Stimulated activated memory B cell treated with anti-CD40 and anti-IgM and Interleukin-4, amounts not matched to agents 10 μg/mL and 1 μg/mL and 100 μg/mL, for 72 hours (primary cell): ENCODE measurements around the gene EIF3F.

Experiments
- ATAC-seq: fragments of 150-1000 bp; cut with Tn5 transposase; 2 replicates; pipeline ENCODE4 v1.10.0; 2021
- H3K27ac Mint-ChIP-seq: one replicate; pipeline ENCODE4 v1.8.0; 2022; ENCODE audit warnings: mild to moderate bottlenecking, mixed read lengths
- H3K27me3 Mint-ChIP-seq: one replicate; pipeline ENCODE4 v1.8.0; 2022; ENCODE audit warnings: mixed read lengths
- H3K36me3 Mint-ChIP-seq: one replicate; pipeline ENCODE4 v1.8.0; 2022; ENCODE audit warnings: mixed read lengths
- H3K4me1 Mint-ChIP-seq: one replicate; pipeline ENCODE4 v1.8.0; 2022; ENCODE audit warnings: mixed read lengths
- H3K4me3 Mint-ChIP-seq: one replicate; pipeline ENCODE4 v1.8.0; 2022; ENCODE audit warnings: mild to moderate bottlenecking, moderate library complexity, mixed read lengths
- H3K9me3 Mint-ChIP-seq: one replicate; pipeline ENCODE4 v1.8.0; 2022; ENCODE audit warnings: mixed read lengths

EIF3F gene

DNA sequence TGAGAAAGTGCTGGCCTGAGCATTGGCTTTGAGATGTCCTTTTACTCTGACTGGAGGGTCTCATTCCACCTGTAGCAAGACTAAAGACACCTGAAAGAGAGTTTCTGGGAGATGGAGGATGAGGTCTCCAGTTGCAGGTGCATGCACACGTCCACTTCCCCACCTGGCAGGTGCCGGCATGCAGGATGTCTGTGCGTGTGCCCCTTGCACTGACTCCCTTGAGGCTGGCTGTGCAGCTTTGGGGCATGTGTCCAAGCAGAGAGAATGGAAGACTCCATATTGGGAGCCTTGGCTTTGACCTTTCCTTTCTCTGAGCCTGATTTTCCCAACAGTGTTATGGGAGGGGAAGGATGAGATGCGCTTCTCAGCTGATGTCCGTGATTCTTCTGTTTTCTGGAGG lies 49.8 kb downstream of the EIF3F start:
- Mint-ChIP-seq H3K27me3 (peaks cover 49% of the 10 kb centered on the region), H3K4me1 (peaks cover 10% of the 10 kb centered on the region), H3K27ac (no peak overlapping the region), H3K9me3 (no peaks in the 10 kb centered on the region), H3K36me3 (no peaks in the 10 kb centered on the region), H3K4me3 (no peak overlapping the region)
- ATAC-seq = no peak

DNA sequence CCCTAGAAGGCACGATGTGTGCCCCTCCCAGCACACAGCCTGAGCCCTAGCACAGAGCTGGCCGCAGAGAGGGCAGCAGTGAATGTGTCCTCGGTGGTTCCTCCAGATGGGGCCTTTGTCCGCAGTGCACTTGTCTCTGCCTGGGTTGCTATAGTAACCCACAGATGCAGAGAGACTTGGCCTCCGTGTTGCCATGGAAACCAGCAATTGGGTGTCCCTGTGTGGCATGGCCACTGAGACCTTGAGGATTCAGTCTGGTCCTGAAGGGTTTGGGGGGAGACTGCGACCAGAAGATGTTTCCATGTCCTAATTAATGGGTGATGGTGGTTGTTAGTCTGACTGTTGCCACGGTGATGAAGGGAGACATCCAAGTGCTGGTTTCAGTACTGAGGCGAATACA lies 51.3 kb downstream of the EIF3F start:
- H3K4me1 Mint-ChIP-seq = peaks cover 4% of the 10 kb centered on the region
- H3K36me3 Mint-ChIP-seq = no peaks in the 10 kb centered on the region
- no peaks in the 10 kb centered on the region for H3K9me3 Mint-ChIP-seq
- ATAC-seq = no peak
- H3K27me3 Mint-ChIP-seq = peaks cover 35% of the 10 kb centered on the region
- H3K27ac Mint-ChIP-seq = no peak overlapping the region
- no peak overlapping the region for H3K4me3 Mint-ChIP-seq

DNA sequence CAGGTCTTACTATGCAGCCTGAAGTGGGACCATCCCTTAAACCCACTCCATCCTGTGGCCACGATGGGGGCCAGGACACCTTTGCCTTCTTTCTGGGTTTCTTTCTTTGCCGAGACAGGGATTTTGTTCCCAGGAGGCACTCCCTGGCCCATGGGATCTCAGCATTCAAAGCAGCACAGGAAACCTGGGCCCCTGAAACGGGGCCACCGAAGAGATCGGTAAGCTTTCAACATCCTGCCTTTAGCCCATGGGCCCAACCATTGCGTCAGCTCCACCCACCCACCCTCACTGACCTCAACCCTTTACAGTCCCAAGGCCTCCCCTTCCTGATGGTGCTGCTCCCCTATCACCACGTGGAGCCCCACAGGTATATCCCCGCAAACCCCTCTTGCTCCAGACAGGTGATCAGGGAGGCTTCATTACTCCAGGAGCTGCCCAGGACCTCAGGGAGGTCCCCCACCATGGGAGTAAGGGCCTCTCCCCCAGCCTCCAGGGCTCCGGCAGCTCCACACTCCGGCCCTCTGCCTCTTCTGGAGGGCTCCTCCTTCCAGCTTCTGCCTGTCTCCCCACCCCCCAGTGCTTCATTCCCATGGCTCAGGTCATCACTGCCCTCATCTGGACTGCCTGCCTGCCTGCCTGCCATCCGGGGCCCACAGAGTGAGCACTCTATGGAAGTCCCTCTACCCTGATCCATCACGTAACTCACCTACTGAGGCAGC lies 51.8 kb downstream of the EIF3F start:
- peaks cover 29% of the 10 kb centered on the region for H3K27me3 Mint-ChIP-seq
- H3K27ac Mint-ChIP-seq = no peak overlapping the region
- no peak for ATAC-seq
- H3K9me3 Mint-ChIP-seq = no peaks in the 10 kb centered on the region
- no peaks in the 10 kb centered on the region for H3K36me3 Mint-ChIP-seq
- H3K4me3 Mint-ChIP-seq = no peak overlapping the region
- H3K4me1 Mint-ChIP-seq = no peaks in the 10 kb centered on the region

DNA sequence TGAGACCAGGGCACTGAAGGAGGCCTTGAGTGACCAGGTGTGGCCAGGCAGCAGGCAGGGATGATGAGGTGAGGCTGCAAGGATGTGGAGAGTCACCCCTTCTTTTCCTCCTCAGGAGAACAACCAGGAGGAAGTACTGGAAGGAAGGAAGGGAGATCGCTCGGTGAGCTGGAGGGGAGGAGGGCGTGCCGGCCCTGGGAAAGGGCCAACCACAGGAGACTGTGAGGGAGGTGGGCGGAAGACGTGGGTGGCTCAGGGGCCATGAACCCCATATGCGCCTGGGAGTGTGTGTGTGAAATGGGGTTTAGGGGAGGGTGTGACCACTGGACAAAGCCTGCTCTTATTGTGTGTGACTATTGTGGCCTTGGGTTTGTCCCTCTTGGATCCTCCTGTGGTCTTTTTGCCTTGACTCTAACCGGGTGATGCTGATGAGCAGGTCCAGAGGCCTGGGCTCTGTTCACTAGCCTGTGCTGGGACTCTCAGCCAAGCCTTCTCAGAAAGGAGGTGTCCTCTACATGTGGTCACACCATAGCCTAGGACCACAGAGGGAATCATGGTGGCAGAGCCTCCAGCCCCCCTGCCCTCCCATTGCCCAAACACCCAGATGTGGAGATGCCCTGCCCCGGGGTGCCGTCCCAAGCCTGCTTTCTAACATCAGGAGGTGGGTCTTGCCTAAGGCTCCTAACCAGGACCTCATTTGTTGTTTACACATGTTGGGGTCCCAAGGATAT lies 52.6 kb downstream of the EIF3F start:
- no peak for ATAC-seq
- no peaks in the 10 kb centered on the region for H3K36me3 Mint-ChIP-seq

DNA sequence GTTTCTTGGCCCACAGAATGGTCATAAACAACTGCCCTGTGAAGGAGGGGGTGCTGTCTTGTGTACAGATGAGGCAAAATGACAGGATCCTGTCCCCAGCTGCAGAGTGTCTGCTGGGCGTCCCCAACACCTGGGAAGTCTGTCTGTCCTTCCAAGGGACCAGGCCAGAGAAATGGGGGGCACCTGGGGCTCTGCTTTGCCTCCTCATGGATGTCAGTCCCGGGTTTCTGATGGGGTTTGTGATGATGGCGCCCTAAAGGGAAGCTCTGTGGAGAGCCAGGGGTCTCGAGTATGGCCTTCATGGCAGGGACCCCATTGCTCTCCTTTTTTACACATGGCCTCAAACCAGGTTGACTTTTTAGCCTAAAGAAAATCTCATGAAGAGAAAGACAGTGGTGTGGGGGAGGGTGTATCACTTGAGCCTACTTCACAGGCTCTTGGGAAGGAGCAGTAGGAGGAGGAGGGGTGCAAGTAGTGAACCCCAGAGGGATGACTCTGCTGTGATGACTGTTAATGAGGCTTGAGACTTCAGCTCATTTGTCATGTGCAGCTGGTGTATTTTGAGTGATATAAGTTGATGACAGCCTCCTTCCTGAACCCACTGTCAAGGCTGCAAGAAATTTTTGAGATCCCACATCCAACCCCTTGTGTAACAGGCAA lies 53.3 kb downstream of the EIF3F start:
- Mint-ChIP-seq H3K27me3 (peaks cover 24% of the 10 kb centered on the region), H3K36me3 (no peaks in the 10 kb centered on the region), H3K9me3 (no peaks in the 10 kb centered on the region), H3K4me3 (no peak overlapping the region), H3K4me1 (no peaks in the 10 kb centered on the region), H3K27ac (no peak overlapping the region)
- no peak for ATAC-seq

More for the DNA sequence above, 52.6 kb downstream of the EIF3F start:
- no peak overlapping the region for H3K27ac Mint-ChIP-seq
- H3K27me3 Mint-ChIP-seq = peaks cover 28% of the 10 kb centered on the region
- H3K4me1 Mint-ChIP-seq = no peaks in the 10 kb centered on the region
- no peaks in the 10 kb centered on the region for H3K9me3 Mint-ChIP-seq
- no peak overlapping the region for H3K4me3 Mint-ChIP-seq

DNA sequence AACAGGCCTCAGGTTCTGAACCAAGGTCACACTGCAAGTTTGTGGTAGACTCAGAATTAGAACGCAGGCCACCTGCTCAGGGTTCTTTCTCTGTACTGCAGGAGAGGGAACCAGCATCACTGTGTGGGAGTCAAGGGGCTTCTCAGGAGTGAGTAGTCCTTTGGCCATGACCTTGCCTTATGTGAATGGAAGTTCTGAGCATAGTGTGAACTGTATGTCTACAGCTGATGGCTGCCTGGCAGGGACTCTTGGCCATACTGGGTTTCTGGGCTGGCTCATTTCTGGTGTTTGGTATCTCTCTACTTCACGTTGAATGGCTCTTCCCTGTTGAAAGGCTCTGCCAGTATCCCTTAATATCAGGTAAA lies 53.8 kb downstream of the EIF3F start:
- peaks cover 22% of the 10 kb centered on the region for H3K27me3 Mint-ChIP-seq
- H3K36me3 Mint-ChIP-seq = no peaks in the 10 kb centered on the region
- H3K27ac Mint-ChIP-seq = no peak overlapping the region
- H3K9me3 Mint-ChIP-seq = no peaks in the 10 kb centered on the region
- H3K4me3 Mint-ChIP-seq = no peak overlapping the region
- H3K4me1 Mint-ChIP-seq = no peaks in the 10 kb centered on the region
- no peak for ATAC-seq

DNA sequence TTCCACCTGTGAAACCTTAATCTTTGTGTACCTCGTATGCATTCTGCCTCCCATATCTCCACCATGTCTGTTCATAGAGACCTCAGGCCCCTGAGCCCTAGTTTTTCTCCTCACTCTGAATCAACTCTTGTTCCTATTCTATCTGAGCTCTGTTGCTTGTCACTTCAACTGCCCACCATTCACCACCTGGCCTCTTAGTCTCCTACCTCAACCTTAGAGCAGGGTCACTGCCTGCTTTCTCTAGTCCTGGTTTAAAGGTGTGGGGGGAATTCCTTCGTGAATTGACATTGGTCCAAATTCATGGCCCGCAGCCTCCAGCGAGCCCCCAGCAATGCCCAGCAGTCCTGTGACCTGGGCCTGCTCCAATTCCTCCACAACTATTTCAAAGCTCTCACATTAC lies 54.4 kb downstream of the EIF3F start:
- no peaks in the 10 kb centered on the region for H3K9me3 Mint-ChIP-seq
- no peak for ATAC-seq
- H3K4me3 Mint-ChIP-seq = no peak overlapping the region
- H3K4me1 Mint-ChIP-seq = no peaks in the 10 kb centered on the region
- H3K36me3 Mint-ChIP-seq = no peaks in the 10 kb centered on the region
- peaks cover 28% of the 10 kb centered on the region for H3K27me3 Mint-ChIP-seq
- no peak overlapping the region for H3K27ac Mint-ChIP-seq

DNA sequence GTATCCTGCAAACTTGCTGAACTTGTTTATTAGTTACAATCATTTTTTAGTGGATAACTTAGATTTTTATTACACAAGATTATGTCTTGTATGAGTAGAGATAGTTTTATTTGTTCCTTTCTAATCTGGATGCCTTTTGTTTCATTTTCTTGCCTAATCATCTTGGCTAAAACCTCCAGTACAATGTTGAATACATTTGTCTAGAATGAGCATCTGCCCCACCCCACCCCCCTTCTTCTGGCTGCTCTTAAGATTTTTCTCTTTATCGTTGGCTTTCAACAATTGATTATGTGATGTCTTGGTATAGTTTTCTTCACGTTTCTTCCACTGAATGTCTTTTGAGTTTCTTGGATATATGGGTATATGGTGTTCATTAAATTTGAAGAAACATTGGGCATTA lies 56.6 kb downstream of the EIF3F start:
- H3K9me3 Mint-ChIP-seq = no peaks in the 10 kb centered on the region
- H3K4me3 Mint-ChIP-seq = no peak overlapping the region
- no peaks in the 10 kb centered on the region for H3K36me3 Mint-ChIP-seq
- ATAC-seq = no peak
- H3K4me1 Mint-ChIP-seq = no peaks in the 10 kb centered on the region
- no peak overlapping the region for H3K27ac Mint-ChIP-seq
- H3K27me3 Mint-ChIP-seq = peaks cover 30% of the 10 kb centered on the region

DNA sequence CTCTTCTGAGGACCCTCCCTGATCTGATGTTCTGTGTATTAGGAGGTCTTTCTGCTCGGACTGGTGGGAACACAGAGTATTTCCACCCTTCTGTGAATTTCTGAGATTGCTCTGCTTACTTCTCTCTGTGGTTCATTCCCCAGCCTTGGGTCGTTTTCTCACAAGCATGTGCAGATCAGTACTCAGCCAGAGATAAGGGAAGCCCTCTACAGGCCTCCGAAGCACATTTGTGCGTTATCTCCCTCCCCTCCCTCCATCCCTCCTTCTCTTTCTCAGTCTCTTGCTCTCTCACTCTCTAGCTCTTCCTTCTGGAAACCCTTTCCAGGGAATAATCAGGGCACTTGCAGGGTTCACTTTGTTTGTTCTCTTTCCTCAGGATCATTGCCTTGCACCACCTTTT lies 58.7 kb downstream of the EIF3F start:
- no peaks in the 10 kb centered on the region for H3K36me3 Mint-ChIP-seq
- no peak overlapping the region for H3K27ac Mint-ChIP-seq

DNA sequence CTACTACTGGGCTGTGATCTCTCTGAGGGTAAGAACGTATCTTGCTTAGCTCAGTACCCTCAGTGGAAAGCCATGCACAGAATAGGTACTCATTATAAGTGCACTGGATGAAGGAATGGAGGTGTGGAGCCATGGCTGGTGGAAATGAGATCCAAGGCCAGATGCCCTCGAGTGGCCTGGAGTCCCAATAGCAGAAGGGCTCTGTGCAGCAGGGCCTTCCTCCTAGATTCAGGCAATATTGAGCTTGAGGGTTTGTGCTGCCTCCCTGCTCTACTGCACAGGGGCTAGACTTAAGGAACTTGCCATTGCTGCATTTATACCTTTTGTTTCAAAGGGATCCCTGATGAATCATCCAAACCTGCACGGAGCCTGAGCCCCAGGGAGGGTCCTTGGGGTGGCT lies 60.2 kb downstream of the EIF3F start:
- peaks cover 19% of the 10 kb centered on the region for H3K27me3 Mint-ChIP-seq
- no peaks in the 10 kb centered on the region for H3K36me3 Mint-ChIP-seq
- H3K4me1 Mint-ChIP-seq = no peaks in the 10 kb centered on the region
- no peak overlapping the region for H3K27ac Mint-ChIP-seq
- no peak overlapping the region for H3K4me3 Mint-ChIP-seq
- H3K9me3 Mint-ChIP-seq = no peaks in the 10 kb centered on the region
- no peak for ATAC-seq

More for the DNA sequence above, 58.7 kb downstream of the EIF3F start:
- H3K27me3 Mint-ChIP-seq = peaks cover 19% of the 10 kb centered on the region
- H3K9me3 Mint-ChIP-seq = no peaks in the 10 kb centered on the region
- no peak overlapping the region for H3K4me3 Mint-ChIP-seq
- ATAC-seq = no peak
- no peaks in the 10 kb centered on the region for H3K4me1 Mint-ChIP-seq

DNA sequence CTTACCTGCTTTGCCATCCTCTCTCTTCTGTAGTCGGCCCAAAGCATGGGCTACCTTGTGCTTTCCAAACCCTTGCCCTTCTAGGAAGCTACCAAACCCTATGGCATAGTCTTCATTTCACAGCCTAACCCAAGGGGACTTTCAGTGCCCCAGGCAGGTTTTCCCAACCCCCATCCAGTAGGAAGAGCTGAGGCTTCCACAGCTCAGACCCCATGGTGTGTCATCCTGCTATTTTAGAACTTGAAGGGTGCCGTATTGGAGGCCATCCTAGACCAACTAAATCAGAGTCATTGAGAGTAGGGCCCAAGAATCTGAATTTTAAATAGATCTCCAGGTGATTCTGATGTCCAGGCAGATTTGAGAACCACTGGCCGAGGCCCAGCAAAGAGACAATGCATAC lies 61.9 kb downstream of the EIF3F start:
- H3K9me3 Mint-ChIP-seq = no peaks in the 10 kb centered on the region
- no peak overlapping the region for H3K27ac Mint-ChIP-seq
- H3K4me3 Mint-ChIP-seq = no peak overlapping the region
- peaks cover 22% of the 10 kb centered on the region for H3K27me3 Mint-ChIP-seq
- no peaks in the 10 kb centered on the region for H3K36me3 Mint-ChIP-seq
- no peak for ATAC-seq
- H3K4me1 Mint-ChIP-seq = no peaks in the 10 kb centered on the region
